Fibroblast of lung (primary cell): ENCODE measurements around the gene SLC24A4.

Source experiments
- EZH2 ChIP-seq: IDR thresholded peaks from 2 replicates; pipeline ENCODE4 v1.5.1; 2012; ENCODE audit warnings: low read length, control low read depth, mild to moderate bottlenecking; ENCODE audit errors: missing control alignments
- TF ChIP-seq, protein P1 (sequence below), 2 donors: IDR thresholded peaks in 1 of 2; conservative IDR thresholded peaks in 1 of 2; 1 replicate in 1 of 2; 2 replicates in 1 of 2; pipeline ENCODE4 v1.5.1; 2011 to 2012; ENCODE audit warnings: low read length in 2 of 2, control low read depth in 1 of 2, inconsistent platforms in 1 of 2, low read depth in 1 of 2, mild to moderate bottlenecking in 1 of 2

- TF ChIP-seq, protein P1, sequence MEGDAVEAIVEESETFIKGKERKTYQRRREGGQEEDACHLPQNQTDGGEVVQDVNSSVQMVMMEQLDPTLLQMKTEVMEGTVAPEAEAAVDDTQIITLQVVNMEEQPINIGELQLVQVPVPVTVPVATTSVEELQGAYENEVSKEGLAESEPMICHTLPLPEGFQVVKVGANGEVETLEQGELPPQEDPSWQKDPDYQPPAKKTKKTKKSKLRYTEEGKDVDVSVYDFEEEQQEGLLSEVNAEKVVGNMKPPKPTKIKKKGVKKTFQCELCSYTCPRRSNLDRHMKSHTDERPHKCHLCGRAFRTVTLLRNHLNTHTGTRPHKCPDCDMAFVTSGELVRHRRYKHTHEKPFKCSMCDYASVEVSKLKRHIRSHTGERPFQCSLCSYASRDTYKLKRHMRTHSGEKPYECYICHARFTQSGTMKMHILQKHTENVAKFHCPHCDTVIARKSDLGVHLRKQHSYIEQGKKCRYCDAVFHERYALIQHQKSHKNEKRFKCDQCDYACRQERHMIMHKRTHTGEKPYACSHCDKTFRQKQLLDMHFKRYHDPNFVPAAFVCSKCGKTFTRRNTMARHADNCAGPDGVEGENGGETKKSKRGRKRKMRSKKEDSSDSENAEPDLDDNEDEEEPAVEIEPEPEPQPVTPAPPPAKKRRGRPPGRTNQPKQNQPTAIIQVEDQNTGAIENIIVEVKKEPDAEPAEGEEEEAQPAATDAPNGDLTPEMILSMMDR (conservative IDR thresholded peaks at IDR 0.05 in 1 of 2, IDR thresholded peaks at IDR 0.05 in 1 of 2; ENCODE audit: low read depth in 1 of 2, low read length in 2 of 2), result no peak
- TF ChIP-seq EZH2, result peak; percentile 35
Measured at GRCh38 chr14:92325835-92326234, 2.9 kb downstream of the SLC24A4 start.
